OCI-LY7 (cell line): ENCODE measurements around the gene PNPLA4. TPM values are rescaled to one million over a fixed set of nuclear protein-coding genes. Genes with fewer than 3 reads are reported as not detected.

Source experiments
- BruUV-seq: library from RNA; stranded (reverse); fragments of 400-500 nt; replicated peaks from 2 replicates; lab custom pipeline; 2021; lab: Mats Ljungman, UMichigan
- CTCF ChIA-PET: fragments of 300-600 bp; sonication (Branson Sonifier 250); formaldehyde crosslinking; loops from one replicate; lab custom pipeline; 2022; ENCODE audit warnings: antibody characterized with exemption; ENCODE audit not compliant: unreplicated experiment; lab: Charles Lee
- POLR2A ChIA-PET: fragments of 300-600 bp; sonication (Branson Sonifier 250); formaldehyde crosslinking; loops from one replicate; lab custom pipeline; 2022; ENCODE audit warnings: antibody characterized with exemption; lab: Charles Lee
- DNase-seq: peaks from one replicate; pipeline ENCODE4 v3.0.0-alpha.2; 2015; ENCODE audit warnings: low spot score
- H2AFZ ChIP-seq: fragments of 200-600 bp; sonication (generic), shearing (Covaris generic); 2 replicates; pipeline ENCODE4 v1.6.1; 2014; ENCODE audit warnings: mild to moderate bottlenecking, antibody characterized with exemption, low read length, moderate library complexity
- H3K27ac ChIP-seq: fragments of 200-600 bp; sonication (generic); 2 replicates; pipeline ENCODE4 v1.5.1; 2014; ENCODE audit warnings: mixed run types, low read depth, mild to moderate bottlenecking, moderate library complexity, low read length, inconsistent platforms; ENCODE audit not compliant: poor library complexity, severe bottlenecking
- H3K36me3 ChIP-seq: fragments of 200-600 bp; sonication (generic); 2 replicates; pipeline ENCODE4 v1.6.1; 2014; ENCODE audit warnings: mild to moderate bottlenecking, antibody characterized with exemption, low read length, moderate library complexity, mixed read lengths; ENCODE audit not compliant: insufficient read depth
- H3K4me1 ChIP-seq: fragments of 200-600 bp; sonication (generic); 2 replicates; pipeline ENCODE4 v1.5.1; 2014; ENCODE audit warnings: mild to moderate bottlenecking, low read length; ENCODE audit not compliant: insufficient read depth, poor library complexity, severe bottlenecking
- H3K4me2 ChIP-seq: fragments of 200-600 bp; sonication (generic); 2 replicates; pipeline ENCODE4 v1.6.1; 2014; ENCODE audit warnings: mild to moderate bottlenecking, low read length
- H3K4me3 ChIP-seq: fragments of 200-600 bp; sonication (generic); 2 replicates; pipeline ENCODE4 v1.5.1; 2014; ENCODE audit warnings: mild to moderate bottlenecking, low read depth, low read length; ENCODE audit not compliant: poor library complexity, severe bottlenecking
- H3K79me2 ChIP-seq: fragments of 200-600 bp; sonication (generic); 2 replicates; pipeline ENCODE4 v1.6.1; 2016; ENCODE audit warnings: low read depth, mild to moderate bottlenecking, low read length, moderate library complexity, mixed read lengths; ENCODE audit not compliant: insufficient read depth
- H3K9me2 ChIP-seq: fragments of 200-600 bp; sonication (generic); 2 replicates; pipeline ENCODE4 v1.6.1; 2016; ENCODE audit warnings: mild to moderate bottlenecking, low read length, mixed read lengths; ENCODE audit not compliant: insufficient read depth
- H3K9me3 ChIP-seq: fragments of 200-600 bp; sonication (generic); 2 replicates; pipeline ENCODE4 v1.6.1; 2014; ENCODE audit warnings: mild to moderate bottlenecking, mixed run types, low read length, mixed read lengths
- H4K20me1 ChIP-seq: fragments of 200-600 bp; sonication (generic); 2 replicates; pipeline ENCODE4 v1.6.1; 2014; ENCODE audit warnings: mild to moderate bottlenecking, antibody characterized with exemption, low read length, moderate library complexity, mixed read lengths; ENCODE audit not compliant: insufficient read depth
- CTCF ChIP-seq: fragments of 200-600 bp; sonication (generic); conservative IDR thresholded peaks from 2 replicates; pipeline ENCODE4 v1.5.1; 2014; ENCODE audit warnings: mild to moderate bottlenecking, antibody characterized with exemption, low read length, moderate library complexity, mixed read lengths
- EZH2phosphoT487 ChIP-seq: fragments of 200-600 bp; sonication (generic); IDR thresholded peaks from 2 replicates; pipeline ENCODE4 v1.6.1; 2018; ENCODE audit warnings: low read depth, borderline replicate concordance, mild to moderate bottlenecking, mixed run types, antibody characterized with exemption, low read length, moderate library complexity, mixed read lengths
- intact Hi-C: fragments of 100-400 bp; cut with micrococcal nuclease; formaldehyde crosslinking; loops from one replicate; pipeline ENCODE4 v1.10.0; 2022; ENCODE audit not compliant: unreplicated experiment
- total RNA-seq, 2 experiments: library from RNA; depleted of rRNA in 1 of 2; stranded (reverse); fragments of >200 nt in 1 of 2; shearing (Covaris generic) in 1 of 2; gene quantifications; 2 replicates each; pipeline ENCODE4 v1.2.3, GENCODE V29; 2014 to 2022

The PNPLA4 gene
- total RNA-seq, 2 experiments from 2014 or later: 4.4 to 10.7 TPM

GRCh38 chrX:7943600-7944245 lies 16.5 kb upstream of the PNPLA4 start:
- H3K36me3 ChIP-seq: no peaks in the 10 kb centered on the region
- intact Hi-C loops: no loop called here
- BruUV-seq: no TSS peak
- no peak overlapping the region for H3K4me2 ChIP-seq
- no peak overlapping the region for H3K4me3 ChIP-seq
- ChIA-PET CTCF (no interaction called here), POLR2A (no interaction called here)
- TF ChIP-seq EZH2phosphoT487 (no peak), CTCF (no peak)
- no peaks in the 10 kb centered on the region for H3K9me2 ChIP-seq
- H2AFZ ChIP-seq: no peak overlapping the region
- H3K27ac ChIP-seq: no peak overlapping the region
- no peaks in the 10 kb centered on the region for H3K4me1 ChIP-seq
- H4K20me1 ChIP-seq: no peaks in the 10 kb centered on the region
- no peak for DNase-seq
- no peaks in the 10 kb centered on the region for H3K9me3 ChIP-seq
- no peaks in the 10 kb centered on the region for H3K79me2 ChIP-seq

- no TSS peak for BruUV-seq
- H3K4me3 ChIP-seq: no peak overlapping the region
- no peaks in the 10 kb centered on the region for H3K9me2 ChIP-seq
- no peaks in the 10 kb centered on the region for H3K4me1 ChIP-seq
- H2AFZ ChIP-seq: no peak overlapping the region
- H3K9me3 ChIP-seq: no peaks in the 10 kb centered on the region
- H4K20me1 ChIP-seq: no peaks in the 10 kb centered on the region
- ChIA-PET POLR2A (no interaction called here), CTCF (no interaction called here)
- no peak overlapping the region for H3K27ac ChIP-seq
- H3K79me2 ChIP-seq: no peaks in the 10 kb centered on the region
- H3K4me2 ChIP-seq: no peak overlapping the region
- no peaks in the 10 kb centered on the region for H3K36me3 ChIP-seq
- intact Hi-C loops: no loop called here
- peak; percentile 9 for DNase-seq
- TF ChIP-seq EZH2phosphoT487 (no peak), CTCF (peak; percentile 68)
Observed at GRCh38 chrX:7941390-7942042, 14.3 kb upstream of the PNPLA4 start.

GRCh38 chrX:7934026-7934425 lies 6.8 kb upstream of the PNPLA4 start:
- no peak for DNase-seq
- intact Hi-C loops: no loop called here
- H2AFZ ChIP-seq: no peak overlapping the region
- ChIA-PET CTCF (no interaction called here), POLR2A (interaction anchor here (0.7 kb wide), 1 partner anchor 764 kb away, joined by 3 read pairs; no protein-coding TSS in a partner anchor)
- H3K79me2 ChIP-seq: no peaks in the 10 kb centered on the region
- H3K4me1 ChIP-seq: no peaks in the 10 kb centered on the region
- no TSS peak for BruUV-seq
- no peaks in the 10 kb centered on the region for H3K9me3 ChIP-seq
- no peaks in the 10 kb centered on the region for H3K36me3 ChIP-seq
- H3K4me3 ChIP-seq: no peak overlapping the region
- no peaks in the 10 kb centered on the region for H4K20me1 ChIP-seq
- TF ChIP-seq CTCF (no peak), EZH2phosphoT487 (no peak)
- H3K27ac ChIP-seq: no peak overlapping the region
- H3K4me2 ChIP-seq: no peak overlapping the region
- no peaks in the 10 kb centered on the region for H3K9me2 ChIP-seq
